Measurements from ENCODE around the gene AOAH.

DNA sequence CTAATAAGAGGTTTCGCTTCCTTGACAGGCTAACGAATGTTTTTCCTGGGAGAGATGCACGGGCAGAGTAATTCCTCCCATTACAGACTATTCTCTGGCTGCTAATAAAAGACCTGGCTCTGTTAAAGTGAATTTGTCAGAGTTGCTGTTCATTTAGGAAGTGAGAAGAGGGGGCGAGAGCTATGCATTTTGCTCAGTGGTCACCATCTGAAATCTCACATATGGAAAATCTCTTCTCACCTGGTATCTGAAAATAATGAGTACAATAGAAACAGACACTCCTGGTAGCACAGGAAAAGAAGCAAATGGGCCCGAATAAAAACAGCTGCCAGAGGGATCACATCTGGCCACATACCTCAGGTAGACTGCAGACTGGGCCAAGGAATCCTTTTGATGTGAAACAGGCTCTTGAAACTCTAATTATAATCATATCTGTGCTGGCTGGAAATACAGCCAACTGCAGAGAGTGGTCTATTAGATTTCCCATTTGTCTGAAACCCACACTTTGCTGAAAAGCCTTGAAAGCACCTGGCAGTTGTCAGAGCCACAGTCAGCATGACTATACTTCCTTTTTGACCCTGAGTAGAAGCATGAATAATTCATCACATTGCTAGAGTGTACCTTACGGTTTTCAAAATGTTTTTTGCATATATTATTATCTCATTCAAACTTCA is 33.6 kb downstream of the AOAH start:
- no peak for TF ChIP-seq POLR2A (IDR thresholded peaks at IDR 0.05)
- TF ChIP-seq, protein P1, sequence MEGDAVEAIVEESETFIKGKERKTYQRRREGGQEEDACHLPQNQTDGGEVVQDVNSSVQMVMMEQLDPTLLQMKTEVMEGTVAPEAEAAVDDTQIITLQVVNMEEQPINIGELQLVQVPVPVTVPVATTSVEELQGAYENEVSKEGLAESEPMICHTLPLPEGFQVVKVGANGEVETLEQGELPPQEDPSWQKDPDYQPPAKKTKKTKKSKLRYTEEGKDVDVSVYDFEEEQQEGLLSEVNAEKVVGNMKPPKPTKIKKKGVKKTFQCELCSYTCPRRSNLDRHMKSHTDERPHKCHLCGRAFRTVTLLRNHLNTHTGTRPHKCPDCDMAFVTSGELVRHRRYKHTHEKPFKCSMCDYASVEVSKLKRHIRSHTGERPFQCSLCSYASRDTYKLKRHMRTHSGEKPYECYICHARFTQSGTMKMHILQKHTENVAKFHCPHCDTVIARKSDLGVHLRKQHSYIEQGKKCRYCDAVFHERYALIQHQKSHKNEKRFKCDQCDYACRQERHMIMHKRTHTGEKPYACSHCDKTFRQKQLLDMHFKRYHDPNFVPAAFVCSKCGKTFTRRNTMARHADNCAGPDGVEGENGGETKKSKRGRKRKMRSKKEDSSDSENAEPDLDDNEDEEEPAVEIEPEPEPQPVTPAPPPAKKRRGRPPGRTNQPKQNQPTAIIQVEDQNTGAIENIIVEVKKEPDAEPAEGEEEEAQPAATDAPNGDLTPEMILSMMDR (IDR thresholded peaks at IDR 0.05): no peak
